ENCODE measurements around the gene GSE1.

Gene GSE1

DNA sequence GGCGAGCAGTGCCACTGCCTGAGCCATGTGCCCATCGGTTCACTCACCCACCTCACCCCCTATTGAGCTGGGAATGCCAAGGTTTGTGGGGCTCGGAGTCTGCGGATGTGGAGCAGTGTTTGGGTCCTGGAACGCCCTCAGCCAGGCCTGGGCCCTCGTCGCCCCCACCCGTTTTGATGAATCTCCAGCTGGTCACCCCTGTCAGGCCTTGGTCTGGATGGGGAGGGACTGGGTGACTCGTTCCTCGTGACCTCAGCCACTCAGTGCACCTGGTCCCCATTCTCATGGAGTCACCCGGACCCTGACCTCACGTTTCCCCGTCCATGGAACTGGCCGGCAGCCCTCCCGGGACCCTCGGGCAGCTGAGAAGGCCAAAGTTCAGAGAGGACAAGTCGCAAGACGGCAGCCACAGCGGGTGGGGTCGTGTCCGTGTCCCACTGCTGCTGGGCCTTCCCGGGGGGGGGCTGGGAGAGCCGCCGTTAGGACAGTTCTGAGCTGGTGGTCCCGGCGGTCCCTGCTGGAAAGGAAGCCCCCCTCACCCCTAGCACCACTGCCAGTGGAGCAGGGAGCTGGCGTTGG lies 23.2 kb downstream of the GSE1 start:
- DNase-seq: no peak

- no peak for DNase-seq
Observed at GRCh38 chr16:85637061-85637807, 24.1 kb downstream of the GSE1 start.

GRCh38 chr16:85637808-85638647 lies 24.9 kb downstream of the GSE1 start:
- DNase-seq: no peak

GRCh38 chr16:85638695-85639409 lies 25.7 kb downstream of the GSE1 start:
- DNase-seq: no peak

GRCh38 chr16:85639529-85640253 lies 26.6 kb downstream of the GSE1 start:
- no peak for DNase-seq

- no peak for DNase-seq
Observed at GRCh38 chr16:85640254-85640558, 27.1 kb downstream of the GSE1 start.

GRCh38 chr16:85640585-85640984 lies 27.5 kb downstream of the GSE1 start:
- DNase-seq: no peak

DNA sequence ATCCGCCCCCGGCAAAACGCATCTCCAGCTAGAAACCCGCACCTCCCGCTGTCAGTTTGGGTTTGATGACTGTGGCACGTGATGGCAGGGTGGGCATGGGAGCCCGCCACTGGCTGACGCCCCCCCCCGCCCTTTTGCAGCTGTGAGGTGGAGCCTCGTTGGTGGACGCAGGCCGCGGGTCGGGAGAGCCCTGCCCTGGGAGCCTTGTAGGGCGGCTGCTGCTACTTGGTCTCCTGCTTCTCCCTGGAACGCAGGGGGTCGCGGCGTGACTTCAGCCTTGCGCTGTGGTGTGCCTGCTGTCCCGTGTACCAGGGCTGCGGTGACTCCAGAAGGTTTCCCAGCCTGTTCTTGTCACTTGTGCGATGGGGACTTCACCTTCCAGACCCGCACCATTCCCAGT lies 28.2 kb downstream of the GSE1 start:
- DNase-seq: no peak

DNA sequence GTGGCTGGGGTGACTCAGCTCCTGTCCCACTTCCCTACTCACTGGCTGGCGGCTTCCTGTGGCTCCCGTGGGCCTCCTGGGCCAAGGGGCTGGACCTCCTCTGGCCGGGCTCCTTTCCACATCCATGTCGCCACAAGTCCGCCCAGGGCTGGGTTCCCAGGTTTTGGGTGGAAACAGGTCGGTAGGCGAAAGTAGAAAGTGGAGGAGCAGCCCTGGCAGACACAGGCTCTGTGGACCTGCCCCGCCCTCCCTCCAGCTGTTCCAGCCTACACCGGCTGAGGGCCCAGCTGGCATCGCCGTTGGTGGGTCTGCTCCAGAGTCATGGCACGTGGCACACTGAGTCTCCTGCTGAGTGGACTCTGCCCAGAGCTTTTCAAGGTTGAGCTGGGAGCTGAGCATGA lies 28.7 kb downstream of the GSE1 start:
- no peak for DNase-seq

DNA sequence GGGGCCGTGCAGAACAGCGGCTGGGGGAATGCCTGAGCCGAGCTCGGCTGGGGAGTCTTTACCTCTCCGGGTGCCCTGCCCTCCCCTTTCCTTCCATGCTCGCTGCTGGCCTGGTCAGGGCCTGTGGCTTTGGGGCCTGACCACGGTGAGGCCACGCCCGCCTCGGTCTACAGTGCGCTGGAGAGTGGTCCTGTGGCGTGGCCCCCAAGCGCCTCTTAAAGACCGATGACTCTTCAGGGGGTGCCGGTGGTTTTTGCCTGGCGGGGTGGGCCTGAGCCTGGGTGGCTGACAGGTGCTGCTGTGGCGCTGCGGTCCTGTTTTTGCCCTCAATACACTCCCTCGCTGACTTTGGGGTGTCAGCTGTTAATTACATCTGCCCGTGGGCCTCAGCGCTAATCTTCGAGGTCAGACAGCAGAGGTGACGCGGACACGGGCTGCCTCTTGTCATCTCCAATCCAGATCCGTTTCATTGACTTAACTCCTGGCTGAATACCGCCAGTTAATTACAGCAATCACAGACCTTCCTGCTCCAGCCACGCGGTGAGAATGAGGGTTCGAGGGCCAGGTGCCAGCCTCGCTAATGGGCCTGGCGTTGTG lies 29.7 kb downstream of the GSE1 start:
- DNase-seq: no peak

DNA sequence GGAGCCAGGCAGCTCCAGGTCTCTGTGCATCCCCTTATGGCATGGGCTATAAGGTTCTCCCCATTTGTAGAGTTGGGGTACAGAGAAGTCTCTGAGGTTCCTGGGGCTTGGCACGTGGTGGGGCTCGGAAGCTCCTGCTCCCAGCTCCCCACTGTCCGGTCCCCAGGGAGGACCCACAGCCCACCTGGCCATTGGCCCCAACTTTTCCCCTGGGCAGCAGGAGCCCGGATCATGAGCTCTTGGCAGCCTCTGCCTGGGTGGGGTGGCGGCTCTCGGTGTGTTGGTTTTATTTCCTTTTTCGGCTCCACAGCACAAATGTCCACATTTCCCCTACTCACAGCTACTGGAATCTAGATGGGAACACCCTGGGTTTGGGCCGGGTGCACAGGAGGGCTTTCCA lies 30.5 kb downstream of the GSE1 start:
- DNase-seq: no peak

DNA sequence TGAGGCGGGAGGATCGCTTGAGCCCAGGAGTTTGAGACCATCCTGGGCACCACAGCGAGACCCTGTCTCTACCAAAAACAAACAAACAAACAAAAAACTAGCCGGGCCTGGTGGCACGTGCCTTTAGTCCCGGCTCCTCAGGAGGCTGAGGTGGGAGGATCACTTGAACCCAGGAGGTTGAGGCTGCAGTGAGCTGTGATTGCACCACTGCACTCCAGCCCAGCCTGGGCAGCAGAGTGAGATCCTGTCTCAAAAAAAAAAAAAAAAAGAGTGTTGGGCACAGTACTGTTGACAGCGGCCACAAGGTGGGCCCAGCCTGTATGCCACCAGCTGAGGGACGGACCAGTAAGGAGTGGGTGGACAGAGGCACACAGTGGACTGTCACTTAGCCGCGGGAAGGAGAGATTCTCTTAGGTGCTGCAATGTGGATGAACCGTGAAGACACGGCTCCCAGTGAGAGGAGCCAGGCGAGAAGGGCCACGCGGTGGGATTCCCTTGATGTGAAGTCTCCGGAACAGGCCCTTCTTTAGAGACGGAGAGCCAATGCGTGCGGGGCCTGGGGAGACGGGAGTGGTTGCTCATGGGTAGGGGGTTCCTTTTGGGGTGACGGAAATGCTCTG lies 31.1 kb downstream of the GSE1 start:
- no peak for DNase-seq

DNA sequence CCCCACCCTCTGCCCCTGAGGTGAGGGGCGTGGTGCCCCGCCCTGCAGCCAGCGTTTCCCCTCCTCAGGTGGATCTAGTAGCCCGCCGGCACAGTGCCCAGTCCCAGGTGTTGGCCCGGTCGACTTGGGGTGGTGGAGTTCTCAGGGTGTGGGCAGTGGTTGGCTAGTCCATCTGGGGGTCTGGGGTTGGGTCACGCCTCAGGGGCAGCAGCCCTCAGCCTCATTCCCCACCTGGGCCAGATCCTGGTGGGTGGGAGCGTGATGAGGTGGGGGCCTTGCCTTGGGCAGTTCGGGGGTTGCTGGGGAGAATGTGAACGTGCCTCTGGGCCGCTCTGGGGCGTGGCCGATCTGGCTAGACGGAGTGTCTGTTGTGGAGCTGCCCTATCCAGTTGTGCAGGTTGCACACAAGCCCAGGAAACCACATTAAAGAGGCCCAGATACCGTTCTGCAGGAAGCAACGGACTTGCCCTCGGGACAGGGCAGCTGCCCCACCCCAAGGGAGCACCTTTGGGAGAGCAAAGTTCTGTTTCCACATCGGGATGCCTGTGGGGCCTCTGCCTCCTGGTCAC lies 32.0 kb downstream of the GSE1 start:
- no peak for DNase-seq

DNA sequence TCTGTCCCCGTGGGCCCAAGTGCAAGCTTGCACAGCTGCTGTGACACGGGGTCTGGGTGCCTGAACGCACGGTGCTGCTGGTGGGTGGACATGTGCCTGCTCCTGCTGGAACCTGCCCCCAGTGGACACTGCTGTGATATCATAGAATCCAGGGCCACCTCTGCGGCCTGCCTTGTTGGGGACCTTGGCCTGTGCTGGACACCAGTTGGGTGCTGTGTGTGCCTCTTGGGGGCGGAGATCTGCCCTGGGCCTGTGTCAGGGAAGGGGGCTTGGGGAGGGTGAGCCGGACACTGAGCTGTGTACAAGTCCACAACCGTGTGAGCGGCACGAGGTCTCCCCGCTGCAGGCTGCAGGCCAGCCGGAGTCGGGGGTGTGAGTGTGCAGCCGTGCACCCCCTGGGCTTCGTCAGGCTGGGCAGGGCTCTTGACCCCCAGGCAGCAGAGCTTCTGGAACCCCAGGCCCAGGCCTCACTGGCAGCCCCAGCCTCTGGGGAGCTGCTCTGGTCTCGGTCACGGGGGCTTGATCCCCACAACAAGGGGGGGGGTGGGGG lies 33.3 kb downstream of the GSE1 start:
- no peak for DNase-seq

DNA sequence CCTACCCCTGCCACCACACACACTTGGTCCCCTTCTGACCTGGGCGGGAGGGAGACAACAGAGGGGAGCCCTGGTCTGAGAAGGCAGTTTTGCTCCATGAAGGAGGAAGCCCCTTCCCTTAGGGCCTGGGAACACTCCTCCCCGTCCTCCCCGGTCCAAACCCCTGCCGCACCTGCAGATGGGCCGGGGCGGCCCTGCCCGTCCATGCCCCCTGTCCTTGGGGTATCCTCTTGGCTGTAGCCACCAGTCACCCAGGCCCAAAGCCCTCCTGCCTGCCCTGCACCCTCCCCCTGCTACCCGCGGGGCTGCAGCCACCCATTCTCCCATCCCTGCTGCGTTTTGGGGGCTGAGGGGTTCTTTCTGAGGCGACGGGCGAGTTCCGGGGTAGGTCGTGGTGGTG lies 33.9 kb downstream of the GSE1 start:
- no peak for DNase-seq

- no peak for DNase-seq
Observed at GRCh38 chr16:85648070-85648714, 35.1 kb downstream of the GSE1 start.

- DNase-seq: no peak
Observed at GRCh38 chr16:85648805-85649204, 35.7 kb downstream of the GSE1 start.

DNA sequence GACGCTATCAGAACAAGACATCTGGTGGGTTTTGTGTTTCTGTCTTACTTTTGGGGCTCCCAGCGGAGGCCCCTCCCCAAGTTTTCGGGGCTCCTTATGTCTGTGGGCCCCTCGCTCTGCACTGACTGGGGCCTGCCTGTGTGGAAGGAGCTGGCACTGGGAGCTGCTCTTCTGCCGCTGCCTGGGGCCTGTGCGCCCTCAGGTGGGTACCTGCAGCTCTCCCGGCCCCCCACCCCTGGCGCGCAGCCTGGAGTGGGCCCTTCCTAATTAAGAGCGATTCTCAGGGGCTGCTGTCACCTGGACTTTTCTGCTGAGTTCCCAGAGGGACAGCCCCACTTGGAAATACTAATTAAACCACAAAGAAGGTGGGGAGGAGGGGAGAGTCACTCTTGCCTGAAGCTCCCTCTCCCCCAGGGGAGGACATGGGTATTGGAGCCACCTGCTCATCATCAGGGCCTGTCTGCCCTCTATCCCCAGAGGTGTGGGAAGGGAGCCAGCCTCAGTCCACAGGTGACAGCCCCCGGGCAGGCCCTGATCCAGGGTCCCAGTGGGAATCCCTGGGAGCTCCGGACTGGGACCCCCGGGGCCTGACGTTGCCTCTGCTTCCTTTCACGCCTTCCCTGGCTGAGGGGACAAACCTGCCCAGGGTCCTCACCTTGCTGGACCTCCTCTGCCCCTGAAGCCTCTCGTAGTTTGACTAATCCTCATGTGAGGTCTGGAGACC lies 36.5 kb downstream of the GSE1 start:
- DNase-seq: no peak

- no peak for DNase-seq
Observed at GRCh38 chr16:85650135-85650843, 37.2 kb downstream of the GSE1 start.

Data from CD4-positive, alpha-beta T cell treated with Interleukin-10 for 1 hour (primary cell).